Stimulated activated CD4-positive, alpha-beta T cell treated with anti-CD3 and anti-CD28 coated beads, Interleukin-1b, Interleukin-23, amount 100 ng/mL, for 48 hours (primary cell): ENCODE data around the gene RSPH4A.
"Not testable (repeated sequence)": the region's sequence is repeated elsewhere in the genome, so short reads cannot be mapped to it uniquely, and the experiment has no call there.

ENCODE experiments used
- DNase-seq: peaks from one replicate; pipeline ENCODE4 v3.0.0-alpha.2; 2020

RSPH4A gene

DNA sequence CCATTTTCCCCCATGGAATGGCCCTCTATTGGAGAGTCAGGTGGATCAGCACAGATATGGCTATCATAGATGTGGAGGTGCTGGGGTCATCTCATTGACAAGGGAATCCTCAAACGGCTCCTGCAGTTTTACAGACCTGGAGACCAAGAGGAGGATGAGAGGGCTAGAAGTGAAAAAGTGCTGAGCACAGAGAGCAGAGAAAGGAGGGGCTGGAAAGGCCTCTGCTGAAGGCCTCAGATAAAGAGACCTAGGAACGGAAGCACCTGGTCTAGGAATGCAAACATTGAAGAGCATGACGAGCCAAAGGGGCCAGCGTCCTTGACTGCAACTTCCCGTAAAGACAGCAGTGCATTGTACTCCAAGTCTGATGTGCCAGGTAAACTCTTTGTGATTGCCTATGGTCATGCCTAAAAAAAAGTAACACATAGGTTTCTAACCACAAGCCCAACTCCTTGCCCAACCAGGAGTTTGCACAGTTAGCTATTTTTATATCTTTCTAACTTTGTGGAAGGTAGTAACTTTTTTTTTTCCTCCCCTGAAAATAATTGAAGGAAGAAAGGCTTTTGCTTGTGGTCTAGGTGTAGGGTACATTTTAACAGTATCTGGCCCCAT is 15.2 kb downstream of the RSPH4A start:
- no peak for DNase-seq

DNA sequence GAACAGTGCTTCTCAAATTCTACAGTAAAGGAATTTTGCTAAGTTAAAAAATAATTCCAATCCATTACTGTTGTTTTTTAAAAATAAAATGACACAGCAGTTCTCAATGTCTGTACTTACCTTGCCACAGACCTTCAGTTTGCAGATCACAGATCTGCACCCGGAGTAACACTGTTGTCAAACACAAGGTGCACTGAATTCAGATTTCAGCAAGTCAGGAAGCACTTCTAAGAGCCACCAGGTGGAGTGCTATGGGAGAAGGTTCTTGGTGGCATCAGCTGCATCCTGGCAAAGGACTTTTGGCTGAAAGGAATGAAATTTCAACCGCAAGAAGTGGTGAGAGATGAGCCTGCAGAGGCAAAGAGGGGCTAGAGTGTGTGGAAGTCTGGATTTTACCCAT is 17.4 kb downstream of the RSPH4A start:
- DNase-seq: no peak

- no peak for DNase-seq
Measured at GRCh38 chr6:116648156-116648555, 31.9 kb downstream of the RSPH4A start.

DNA sequence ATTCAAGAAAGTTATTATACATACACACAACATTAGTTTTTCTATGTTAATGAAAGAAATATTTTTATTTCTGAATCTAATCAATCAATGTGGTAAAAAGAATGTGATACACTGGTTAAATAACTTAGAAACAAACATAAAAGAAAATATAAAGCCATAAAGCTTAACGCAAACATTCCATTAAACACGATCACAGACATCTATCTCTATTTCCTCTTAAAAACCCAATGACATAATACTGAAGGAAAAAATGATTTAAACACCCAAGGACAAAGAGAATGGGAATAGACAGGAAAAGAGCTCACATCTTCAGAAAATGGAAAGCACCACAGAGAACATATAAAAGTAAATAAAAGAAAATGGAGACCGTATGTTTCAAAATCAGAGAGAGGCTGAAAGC is 32.9 kb downstream of the RSPH4A start:
- no peak for DNase-seq

DNA sequence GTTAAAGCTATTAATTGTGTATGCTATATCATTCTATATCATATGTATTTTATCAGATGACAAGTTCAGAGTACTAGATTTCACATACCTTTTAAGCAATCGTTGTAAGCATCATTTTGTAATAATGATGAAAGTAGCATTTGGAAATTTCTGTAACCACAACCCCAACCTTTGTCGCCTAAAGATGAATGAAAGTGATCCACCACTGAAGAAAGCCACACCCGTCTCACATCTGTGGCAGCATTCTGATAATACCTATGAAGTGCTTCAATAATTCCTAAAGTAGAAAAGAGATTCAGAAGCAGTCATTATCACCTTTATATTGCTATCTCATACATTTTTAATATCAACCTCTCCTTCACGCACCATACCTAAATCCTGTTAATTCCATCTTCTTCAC is 35.6 kb downstream of the RSPH4A start:
- DNase-seq: no peak

DNA sequence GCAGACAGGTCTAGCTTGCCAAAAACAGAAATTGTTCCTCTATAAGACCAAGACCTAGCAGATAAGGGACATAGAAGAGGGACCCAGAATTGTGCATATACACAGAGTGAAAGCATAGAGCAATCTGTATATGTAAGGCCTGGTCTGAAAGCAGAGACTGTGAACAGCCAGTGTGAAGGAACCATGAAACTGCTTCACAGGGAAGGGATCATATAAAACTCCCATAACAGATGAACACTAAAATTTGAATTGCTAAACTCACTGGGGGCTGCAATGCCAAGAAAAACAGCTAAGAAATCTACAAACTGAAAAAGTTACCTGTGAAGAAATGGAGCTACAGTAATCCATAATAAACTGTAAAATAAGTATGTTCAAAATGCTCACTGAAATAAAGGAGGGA is 45.3 kb downstream of the RSPH4A start:
- no peak for DNase-seq

- no peak for DNase-seq
Measured at GRCh38 chr6:116662202-116662601, 45.9 kb downstream of the RSPH4A start.

GRCh38 chr6:116663308-116663707 is 47.0 kb downstream of the RSPH4A start:
- no peak for DNase-seq

DNA sequence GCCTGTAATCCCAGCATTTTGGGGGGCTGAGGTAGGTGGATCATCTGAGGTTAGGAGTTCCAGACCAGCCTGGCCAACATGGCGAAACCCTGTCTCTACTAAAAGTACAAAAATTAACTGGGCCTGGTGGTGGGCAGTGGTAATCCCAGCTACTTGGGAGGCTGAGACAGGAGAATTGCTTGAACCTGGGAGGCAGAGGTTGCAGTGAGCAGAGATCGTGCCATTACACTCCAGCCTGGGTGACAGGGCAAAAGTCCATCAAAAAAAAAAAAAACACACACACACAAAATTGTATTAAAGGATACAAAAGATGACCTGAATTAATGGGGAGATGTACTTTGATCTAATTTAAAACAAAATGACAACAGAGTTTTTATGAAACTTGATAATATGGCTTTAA is 47.9 kb downstream of the RSPH4A start:
- DNase-seq: not testable (repeated sequence)

DNA sequence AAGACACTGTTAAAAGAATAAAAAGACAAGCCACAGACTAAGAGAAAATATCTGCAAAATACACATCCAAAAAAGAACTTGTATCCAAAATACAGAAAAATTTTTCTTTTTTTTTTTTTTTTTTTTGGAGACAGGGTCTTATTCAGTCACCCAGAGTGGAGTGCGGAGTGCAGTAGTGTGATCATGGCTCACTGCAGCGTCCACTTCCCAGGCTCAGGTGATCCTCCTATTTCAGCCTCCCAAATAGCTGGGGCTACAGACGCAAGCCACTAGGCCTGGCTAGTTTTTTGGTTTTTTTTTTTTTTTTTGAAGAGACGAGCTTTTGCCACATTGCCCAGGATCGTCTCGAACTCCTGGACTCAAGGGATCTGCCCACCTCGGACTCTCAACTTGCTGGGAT is 49.2 kb downstream of the RSPH4A start:
- DNase-seq: no peak

- DNase-seq: no peak
Measured at GRCh38 chr6:116666869-116667268, 50.6 kb downstream of the RSPH4A start.

DNA sequence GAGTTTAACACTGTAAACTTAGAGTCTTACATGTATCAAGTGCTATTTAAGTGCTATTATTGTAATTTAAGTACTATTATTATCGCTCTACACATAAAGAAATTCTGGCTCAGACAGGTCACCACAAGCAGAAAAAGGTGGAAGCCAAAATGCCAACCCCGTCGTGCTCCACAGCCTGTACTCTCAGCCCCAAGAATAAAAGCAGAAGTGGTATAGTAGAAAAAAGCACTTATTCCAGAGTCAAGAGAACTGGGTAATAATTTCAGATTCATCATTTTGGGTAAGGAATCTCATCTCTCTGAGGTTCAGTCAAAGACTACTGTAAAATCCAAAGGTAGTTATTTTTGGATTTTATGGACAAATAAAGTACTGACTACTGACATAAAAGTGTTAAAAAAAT is 51.3 kb downstream of the RSPH4A start:
- no peak for DNase-seq

GRCh38 chr6:116672306-116672705 is 56.0 kb downstream of the RSPH4A start:
- DNase-seq: no peak

DNA sequence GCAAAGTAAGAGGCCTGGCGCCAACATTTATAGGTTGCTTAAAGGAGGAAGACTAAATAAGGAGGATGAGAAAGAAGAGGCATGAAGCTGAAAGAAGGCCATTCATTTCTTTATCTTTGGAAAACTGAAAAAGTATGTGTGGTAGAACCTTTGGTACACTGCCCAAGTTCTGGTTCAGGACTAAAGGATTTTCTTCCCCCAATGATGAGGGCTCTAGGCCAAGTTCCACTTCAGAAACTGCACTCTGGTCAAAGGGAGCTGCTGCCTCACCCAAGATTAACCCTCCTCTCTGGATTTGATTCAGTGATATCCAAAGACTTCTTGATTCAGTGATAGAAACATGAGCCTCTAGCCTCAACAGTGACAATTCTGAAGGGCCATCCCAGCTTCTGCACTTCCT is 59.7 kb downstream of the RSPH4A start:
- DNase-seq: no peak

GRCh38 chr6:116680880-116681672 is 64.8 kb downstream of the RSPH4A start, which contains the start of gene KPNA5:
Gene KPNA5 (plus strand): TSS chr6:116681211. CDS start chr6:116681335, 124 bp downstream.
- DNase-seq: peak; percentile 94

DNA sequence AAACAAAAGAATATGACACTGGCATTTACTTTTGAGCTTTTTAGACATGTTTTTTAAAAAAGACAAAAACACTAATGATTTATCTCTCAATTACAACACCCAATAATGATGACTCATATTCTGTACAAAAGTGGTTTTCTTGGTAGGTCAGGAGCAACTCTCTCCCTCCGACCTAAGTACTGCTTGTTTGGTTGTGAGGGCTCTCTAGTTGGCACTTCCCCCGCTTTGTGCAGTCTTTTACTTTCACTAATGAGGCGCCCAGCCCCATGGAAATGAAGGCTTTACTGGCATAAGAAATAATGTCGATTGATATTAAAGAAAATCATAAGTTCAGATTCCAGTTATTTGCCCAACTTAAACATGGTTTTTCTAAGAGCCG is 66.0 kb downstream of the RSPH4A start:
- peak; percentile 19 for DNase-seq
